ENCODE results near the gene UROC1. TPM values are rescaled to one million over a fixed set of nuclear protein-coding genes. Genes with fewer than 3 reads are reported as not detected.

UROC1 gene
- total RNA-seq = not detected

DNA sequence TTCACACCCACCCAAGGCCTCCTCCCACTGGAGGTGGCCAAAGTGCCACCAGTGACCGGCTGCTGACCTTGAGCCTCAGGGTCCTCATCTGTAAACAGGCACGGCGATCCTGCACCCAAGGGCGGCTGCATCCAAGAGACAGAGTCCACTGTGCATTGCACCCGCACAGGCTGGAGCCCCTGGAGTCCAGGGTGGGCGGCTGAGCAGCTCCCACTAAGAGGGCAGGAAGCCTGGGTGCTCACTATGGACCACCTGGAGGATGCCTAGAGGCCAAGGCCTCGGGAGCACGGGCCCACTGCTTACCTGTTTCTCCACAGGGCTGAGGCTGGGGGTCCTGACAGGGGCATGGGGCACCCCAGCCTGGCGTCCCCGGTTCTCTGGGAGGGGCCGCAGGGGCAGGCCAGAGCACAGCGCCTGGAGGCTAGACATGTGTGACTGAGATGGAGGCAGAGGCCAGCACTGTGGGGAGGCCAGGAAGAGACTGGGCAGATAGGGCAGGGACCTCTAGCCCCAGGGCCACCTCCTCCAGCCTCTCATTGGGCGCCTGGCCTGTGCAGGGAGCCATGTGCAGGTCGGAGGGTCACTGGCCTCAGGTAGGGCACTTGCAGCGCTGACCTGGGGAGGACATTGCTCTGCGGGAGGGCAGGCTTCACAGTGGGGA, at the start of gene UROC1:
Gene UROC1, minus strand, starts transcription at position 483 of the 661 bp plus-strand sequence. Its CDS starts 54 bp downstream, at position 429.
- H3K9me3 ChIP-seq = no peaks in the 10 kb centered on the region
- no peak for DNase-seq
- TF ChIP-seq, protein P1, sequence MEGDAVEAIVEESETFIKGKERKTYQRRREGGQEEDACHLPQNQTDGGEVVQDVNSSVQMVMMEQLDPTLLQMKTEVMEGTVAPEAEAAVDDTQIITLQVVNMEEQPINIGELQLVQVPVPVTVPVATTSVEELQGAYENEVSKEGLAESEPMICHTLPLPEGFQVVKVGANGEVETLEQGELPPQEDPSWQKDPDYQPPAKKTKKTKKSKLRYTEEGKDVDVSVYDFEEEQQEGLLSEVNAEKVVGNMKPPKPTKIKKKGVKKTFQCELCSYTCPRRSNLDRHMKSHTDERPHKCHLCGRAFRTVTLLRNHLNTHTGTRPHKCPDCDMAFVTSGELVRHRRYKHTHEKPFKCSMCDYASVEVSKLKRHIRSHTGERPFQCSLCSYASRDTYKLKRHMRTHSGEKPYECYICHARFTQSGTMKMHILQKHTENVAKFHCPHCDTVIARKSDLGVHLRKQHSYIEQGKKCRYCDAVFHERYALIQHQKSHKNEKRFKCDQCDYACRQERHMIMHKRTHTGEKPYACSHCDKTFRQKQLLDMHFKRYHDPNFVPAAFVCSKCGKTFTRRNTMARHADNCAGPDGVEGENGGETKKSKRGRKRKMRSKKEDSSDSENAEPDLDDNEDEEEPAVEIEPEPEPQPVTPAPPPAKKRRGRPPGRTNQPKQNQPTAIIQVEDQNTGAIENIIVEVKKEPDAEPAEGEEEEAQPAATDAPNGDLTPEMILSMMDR (IDR thresholded peaks at IDR 0.05) = no peak
- TF ChIP-seq POLR2A (IDR thresholded peaks at IDR 0.05) = no peak
- H3K4me3 ChIP-seq = no peak within 1 kb of the TSS
- H3K36me3 ChIP-seq = no peaks in the 10 kb centered on the region
- H3K4me1 ChIP-seq = peaks cover 0 to 12% (median 0%) of the 10 kb centered on the region in 3 donors
- no peak within 1 kb of the TSS for H3K27ac ChIP-seq
- intact Hi-C loops (cut with DNase I) = no loop called here
- WGBS, 2 donors = 80 to 100% methylated on average over 1 to 3 of the region's 16 CpGs
- peaks cover 0 to 28% (median 0%) of the 10 kb centered on the region in 4 donors for H3K27me3 ChIP-seq

DNA sequence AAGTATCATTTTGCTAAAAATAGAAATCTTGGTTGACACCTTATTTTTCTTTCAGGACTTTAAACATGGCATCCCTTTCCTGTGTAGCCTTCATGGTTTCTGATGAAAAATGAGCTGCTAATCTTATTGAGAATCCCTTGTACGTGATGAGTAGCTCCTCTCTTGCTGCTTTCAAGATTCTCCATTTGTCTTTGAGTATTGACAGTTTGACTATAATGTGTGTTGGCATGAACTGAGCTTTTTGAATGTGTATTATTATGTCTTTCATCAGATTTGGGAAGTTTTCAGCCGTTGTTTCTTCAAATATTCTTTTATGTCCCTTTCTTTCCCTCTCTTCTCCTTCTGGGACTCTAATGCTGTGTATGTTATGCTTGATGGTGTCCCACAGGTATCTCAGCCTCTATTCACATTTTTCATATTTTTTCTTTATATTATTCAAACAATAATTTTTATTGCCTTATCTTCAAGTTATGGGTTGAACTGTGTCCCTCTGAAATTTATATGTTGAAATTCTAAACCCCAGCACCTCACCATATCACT, 45.2 kb upstream of the UROC1 start:
- Histone ChIP-seq H3K36me3 (no peaks in the 10 kb centered on the region), H3K4me3 (no peak overlapping the region), H3K27me3 (peaks cover 0 to 32% (median 0%) of the 10 kb centered on the region in 4 donors), H3K9me3 (peaks cover 0 to 9% (median 0%) of the 10 kb centered on the region in 3 donors), H3K27ac (no peak overlapping the region), H3K4me1 (no peaks in the 10 kb centered on the region)
- WGBS, 2 donors = 60 to 79% methylated on average over 2 of the region's 2 CpGs
- TF ChIP-seq POLR2A (IDR thresholded peaks at IDR 0.05) = no peak
- TF ChIP-seq, protein P1 (IDR thresholded peaks at IDR 0.05) = no peak
- intact Hi-C loops (cut with DNase I) = no loop called here
- DNase-seq = no peak

DNA sequence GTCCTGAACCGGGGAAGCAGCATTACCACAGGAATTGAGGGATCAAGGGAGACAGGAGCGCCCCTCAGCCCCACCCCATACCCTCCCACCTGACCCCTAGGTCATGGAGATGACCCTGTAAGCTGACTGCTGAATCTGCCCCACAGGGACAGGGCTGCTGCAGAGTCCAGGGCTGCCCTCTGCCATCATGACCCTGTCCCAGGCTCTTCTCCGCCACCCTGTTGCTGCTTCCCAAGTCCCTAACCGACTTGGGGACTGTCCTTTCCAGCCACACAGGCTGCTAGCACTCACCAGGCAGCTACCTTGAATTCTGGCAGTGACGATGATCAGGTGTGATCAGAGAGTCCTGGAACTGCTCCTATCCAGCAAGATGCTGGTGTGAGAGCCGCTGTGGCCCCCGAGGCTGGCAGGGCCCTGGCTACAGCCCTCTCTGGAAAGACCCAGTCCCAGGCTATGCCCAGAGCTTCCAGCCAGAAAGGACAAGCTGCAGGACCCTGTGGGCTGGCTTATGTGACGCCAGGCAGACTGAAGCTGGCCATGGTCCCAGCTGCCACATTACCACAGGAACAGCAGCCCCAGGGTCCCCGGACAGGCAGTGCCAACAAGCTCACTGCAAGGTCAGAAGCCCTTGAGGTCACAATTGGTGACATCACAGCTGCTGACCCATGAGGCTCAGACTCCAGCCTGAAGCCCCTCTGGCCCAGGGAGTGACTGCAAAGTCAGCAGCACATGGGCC, 40.9 kb upstream of the UROC1 start, which contains the start of gene C3orf22:
Gene C3orf22, minus strand, starts transcription at position 597 of the 736 bp plus-strand sequence. CDS start 5,542 bp downstream, outside the sequence.
- no peak within 1 kb of the TSS for H3K4me3 ChIP-seq
- no peak within 1 kb of the TSS for H3K27ac ChIP-seq
- DNase-seq = no peak
- H3K36me3 ChIP-seq = no peaks in the 10 kb centered on the region
- intact Hi-C loops (cut with DNase I) = no loop called here
- H3K9me3 ChIP-seq = peaks cover 0 to 9% (median 0%) of the 10 kb centered on the region in 3 donors
- H3K27me3 ChIP-seq = peaks cover 0 to 15% (median 0%) of the 10 kb centered on the region in 4 donors
- no peak for TF ChIP-seq POLR2A (IDR thresholded peaks at IDR 0.05)
- TF ChIP-seq, protein P1 (IDR thresholded peaks at IDR 0.05) = no peak
- H3K4me1 ChIP-seq = no peaks in the 10 kb centered on the region
- WGBS, 2 donors = 56% methylated on average over 4 of the region's 9 CpGs; no CpG with 5 or more reads in 1 of the 2 donors

DNA sequence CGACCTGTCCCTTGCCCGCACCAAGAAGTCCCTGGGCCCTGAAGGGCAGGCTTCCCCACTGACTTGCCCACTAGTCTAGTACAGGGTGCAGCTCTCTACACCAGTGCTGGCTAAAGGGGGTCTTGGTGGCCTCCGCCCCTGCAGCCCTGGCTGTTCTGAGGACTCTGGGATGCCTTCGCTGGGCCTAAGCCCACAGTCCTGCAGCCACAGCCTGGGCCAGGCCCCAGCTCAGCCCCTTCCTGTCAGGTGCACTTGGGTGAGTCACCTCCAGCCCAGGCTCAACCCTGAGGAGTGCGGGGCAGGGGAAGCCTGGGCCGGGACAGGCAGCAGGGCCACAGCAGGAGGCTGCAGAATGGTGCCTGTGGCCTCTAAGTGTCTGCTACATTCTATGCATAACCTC, 40.2 kb upstream of the UROC1 start:
- no peak for TF ChIP-seq POLR2A (IDR thresholded peaks at IDR 0.05)
- TF ChIP-seq, protein P1 (IDR thresholded peaks at IDR 0.05) = no peak
- H3K27ac ChIP-seq = no peak overlapping the region
- intact Hi-C loops (cut with DNase I) = no loop called here

DNA sequence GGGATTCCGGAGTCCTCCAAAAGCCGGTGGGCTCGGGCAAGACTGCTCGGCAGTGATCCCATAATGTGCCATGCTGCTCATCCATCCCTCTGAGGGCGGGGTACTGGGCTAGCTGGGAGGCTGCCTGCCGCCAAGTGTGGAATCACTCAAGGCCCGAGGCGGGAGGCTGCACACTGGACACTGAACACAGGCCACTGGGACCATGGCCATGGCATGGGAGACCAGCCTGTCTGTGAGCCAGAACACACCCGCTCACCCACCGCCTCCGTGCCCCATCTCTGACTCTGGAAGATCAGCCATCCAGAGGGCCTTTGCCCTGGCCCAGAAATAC, 39.8 kb upstream of the UROC1 start:
- no peak for DNase-seq
- no CpG with 5 or more reads among the region's 11 CpGs for WGBS, 2 donors

More for the DNA sequence above, 40.2 kb upstream of the UROC1 start:
- no peaks in the 10 kb centered on the region for H3K36me3 ChIP-seq
- DNase-seq = no peak
- H3K9me3 ChIP-seq = peaks cover 0 to 2% (median 0%) of the 10 kb centered on the region in 3 donors
- H3K4me3 ChIP-seq = no peak overlapping the region
- H3K4me1 ChIP-seq = no peaks in the 10 kb centered on the region
- 21% methylated on average over 2 of the region's 6 CpGs; no CpG with 5 or more reads in 1 of the 2 donors for WGBS, 2 donors
- peaks cover 0 to 8% (median 0%) of the 10 kb centered on the region in 4 donors for H3K27me3 ChIP-seq

More for the DNA sequence above, 39.8 kb upstream of the UROC1 start:
- intact Hi-C loops (cut with DNase I) = no loop called here
- TF ChIP-seq, protein P1 (IDR thresholded peaks at IDR 0.05) = no peak
- TF ChIP-seq POLR2A (IDR thresholded peaks at IDR 0.05) = no peak
- Histone ChIP-seq H3K27ac (no peak overlapping the region), H3K27me3 (peaks cover 0 to 7% (median 0%) of the 10 kb centered on the region in 4 donors), H3K9me3 (no peaks in the 10 kb centered on the region), H3K4me3 (no peak overlapping the region), H3K36me3 (no peaks in the 10 kb centered on the region), H3K4me1 (no peaks in the 10 kb centered on the region)
